Measurements from ENCODE around the gene CLCN6.

DNA sequence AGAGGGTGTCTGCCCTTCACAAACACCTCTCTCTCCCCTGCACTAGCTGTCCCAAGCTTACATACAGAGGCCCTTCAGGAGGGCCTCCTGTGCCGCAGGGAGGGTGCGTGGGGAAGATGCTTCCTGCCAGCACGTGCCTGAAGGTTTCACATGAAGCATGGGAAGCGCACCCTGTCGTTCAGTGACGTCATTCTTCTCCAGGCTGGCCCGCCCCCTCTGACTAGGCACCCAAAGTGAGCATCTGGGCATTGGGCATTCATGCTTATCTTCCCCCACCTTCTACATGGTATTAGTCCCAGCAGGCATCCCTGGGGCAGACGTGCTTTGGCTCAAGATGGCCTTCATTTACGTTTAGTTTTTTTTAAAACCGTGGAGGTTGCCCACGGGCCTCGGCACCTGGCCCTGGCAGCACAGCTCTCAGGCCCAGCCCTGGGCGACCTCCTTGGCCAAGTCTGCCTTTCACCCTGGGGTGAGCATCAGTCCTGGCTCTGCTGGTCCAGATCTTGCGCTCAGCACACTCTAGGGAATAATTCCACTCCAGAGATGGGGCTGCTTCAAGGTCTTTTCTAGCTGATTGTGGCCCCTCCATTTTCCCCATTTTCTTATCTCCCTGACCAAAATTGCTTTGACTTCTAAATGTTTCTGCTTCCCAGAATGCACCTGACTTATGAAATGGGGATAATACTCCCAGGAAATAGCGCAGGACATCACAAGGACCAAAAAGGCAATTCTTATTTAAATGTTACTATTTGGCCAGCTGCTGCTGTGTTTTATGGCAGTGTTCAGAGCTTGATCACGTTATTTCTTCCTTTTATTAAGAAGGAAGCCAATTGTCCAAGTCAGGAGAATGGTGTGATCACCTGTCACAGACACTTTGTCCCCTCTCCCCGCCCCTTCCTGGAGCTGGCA, 35.5 kb downstream of the CLCN6 start:
- TF ChIP-seq, protein P1, sequence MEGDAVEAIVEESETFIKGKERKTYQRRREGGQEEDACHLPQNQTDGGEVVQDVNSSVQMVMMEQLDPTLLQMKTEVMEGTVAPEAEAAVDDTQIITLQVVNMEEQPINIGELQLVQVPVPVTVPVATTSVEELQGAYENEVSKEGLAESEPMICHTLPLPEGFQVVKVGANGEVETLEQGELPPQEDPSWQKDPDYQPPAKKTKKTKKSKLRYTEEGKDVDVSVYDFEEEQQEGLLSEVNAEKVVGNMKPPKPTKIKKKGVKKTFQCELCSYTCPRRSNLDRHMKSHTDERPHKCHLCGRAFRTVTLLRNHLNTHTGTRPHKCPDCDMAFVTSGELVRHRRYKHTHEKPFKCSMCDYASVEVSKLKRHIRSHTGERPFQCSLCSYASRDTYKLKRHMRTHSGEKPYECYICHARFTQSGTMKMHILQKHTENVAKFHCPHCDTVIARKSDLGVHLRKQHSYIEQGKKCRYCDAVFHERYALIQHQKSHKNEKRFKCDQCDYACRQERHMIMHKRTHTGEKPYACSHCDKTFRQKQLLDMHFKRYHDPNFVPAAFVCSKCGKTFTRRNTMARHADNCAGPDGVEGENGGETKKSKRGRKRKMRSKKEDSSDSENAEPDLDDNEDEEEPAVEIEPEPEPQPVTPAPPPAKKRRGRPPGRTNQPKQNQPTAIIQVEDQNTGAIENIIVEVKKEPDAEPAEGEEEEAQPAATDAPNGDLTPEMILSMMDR (IDR thresholded peaks at IDR 0.05): no peak
- TF ChIP-seq POLR2A (IDR thresholded peaks at IDR 0.05): no peak
